GM18858 (cell line): Measurements from ENCODE around the gene MLX.
"Not testable (repeated sequence)": the region's sequence is repeated elsewhere in the genome, so short reads cannot be mapped to it uniquely, and the experiment has no call there.

Experiments
- ATAC-seq: cut with Tn5 transposase; IDR thresholded peaks from one replicate; pipeline ENCODE4 v1.9.1; 2021; ENCODE audit not compliant: unreplicated experiment

Gene MLX

DNA sequence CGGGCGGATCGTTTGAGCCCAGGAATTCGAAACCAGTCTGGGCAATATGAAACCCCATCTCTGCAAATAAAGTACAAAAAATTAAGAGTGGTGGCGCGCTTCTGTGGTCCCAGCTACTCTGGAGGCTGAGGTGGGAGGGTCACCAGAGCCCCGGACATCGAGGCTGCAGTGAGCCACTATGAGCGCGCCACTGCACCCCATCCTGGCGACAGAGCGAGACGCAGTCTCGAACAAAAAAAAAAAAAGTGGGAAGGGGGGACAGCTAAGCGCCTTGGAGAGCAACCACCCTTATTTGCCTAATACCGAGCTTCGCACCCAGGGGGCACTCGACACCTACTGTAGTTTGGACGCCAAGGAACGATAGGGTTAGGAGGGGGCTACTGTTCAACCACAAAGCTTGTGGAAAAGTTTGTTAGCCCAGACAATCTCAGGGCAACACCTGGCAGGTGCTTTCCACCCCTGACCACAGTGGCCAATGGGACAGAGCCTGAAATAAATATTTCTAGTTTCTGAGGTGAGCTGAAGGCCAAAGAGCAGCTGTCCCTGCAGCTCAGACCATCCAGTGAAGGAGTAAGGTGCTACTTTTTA, 11.5 kb downstream of the MLX start:
- no peak for ATAC-seq

GRCh38 chr17:42579794-42580551, 13.1 kb downstream of the MLX start:
- no peak for ATAC-seq

DNA sequence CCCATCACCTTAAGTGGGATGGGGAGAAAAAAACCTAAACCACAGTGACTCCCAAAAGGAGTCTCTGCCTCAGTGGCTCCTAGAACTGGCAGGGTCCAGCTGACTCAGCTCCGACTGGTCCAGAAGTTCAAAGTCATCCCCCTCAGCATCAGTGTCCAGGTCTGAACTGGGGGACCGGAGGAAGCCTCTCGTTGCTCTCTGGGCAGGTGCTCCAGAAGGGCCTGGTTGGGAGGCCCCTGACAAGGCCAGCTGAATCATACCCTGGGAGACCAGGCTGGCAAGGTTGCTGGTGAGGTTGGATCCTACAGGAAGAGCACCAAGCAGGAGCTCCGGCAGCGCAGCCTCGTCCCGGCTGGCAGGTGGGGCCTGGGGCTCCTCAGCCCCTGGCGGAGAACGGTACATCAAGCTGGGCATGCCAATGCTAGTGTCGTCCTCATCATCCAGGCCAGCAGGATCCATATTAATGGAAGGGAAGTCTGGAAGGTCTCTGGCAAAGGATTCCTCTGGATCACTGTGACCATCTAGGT, 14.9 kb downstream of the MLX start:
- ATAC-seq: no peak

DNA sequence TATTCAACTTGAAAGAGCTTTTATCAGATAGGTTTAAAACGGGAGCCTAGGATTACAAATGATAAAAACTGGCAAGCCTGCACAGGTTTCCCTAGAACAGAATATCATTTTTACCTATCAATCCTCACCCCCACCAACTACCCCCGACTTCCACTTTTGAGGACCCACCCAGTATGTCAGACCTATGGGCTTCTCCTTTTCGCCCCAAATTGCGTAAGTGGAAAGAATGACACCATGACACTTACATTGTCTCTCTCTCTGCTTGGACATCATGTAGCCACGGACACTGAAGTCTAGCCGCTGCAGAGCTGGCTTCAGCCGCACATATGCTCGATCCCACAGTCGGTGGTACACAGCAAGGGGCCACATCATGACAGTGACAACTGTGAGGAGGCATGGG, 18.0 kb downstream of the MLX start:
- no peak for ATAC-seq

DNA sequence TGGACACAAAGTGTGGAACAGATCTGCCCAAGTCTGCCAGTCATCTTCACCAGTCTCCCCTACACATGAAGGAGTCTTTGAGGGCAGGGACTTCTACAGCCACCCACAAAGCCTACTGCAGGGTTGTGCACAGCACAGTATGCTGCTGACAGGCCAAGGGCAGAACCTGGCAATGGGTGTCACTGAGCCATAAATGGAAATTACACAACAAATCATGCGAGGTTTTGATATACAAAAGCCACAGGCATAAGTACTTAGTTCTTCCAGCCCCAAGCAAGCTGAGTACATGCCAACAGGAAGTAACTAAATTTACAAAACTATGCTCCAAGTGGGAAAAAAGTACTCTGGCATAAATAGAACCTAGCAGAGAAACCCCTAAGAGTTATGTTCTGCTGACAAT, 18.5 kb downstream of the MLX start:
- no peak for ATAC-seq

GRCh38 chr17:42586514-42587230, 19.8 kb downstream of the MLX start:
- no peak for ATAC-seq

GRCh38 chr17:42590886-42591285, 24.0 kb downstream of the MLX start:
- ATAC-seq: no peak

DNA sequence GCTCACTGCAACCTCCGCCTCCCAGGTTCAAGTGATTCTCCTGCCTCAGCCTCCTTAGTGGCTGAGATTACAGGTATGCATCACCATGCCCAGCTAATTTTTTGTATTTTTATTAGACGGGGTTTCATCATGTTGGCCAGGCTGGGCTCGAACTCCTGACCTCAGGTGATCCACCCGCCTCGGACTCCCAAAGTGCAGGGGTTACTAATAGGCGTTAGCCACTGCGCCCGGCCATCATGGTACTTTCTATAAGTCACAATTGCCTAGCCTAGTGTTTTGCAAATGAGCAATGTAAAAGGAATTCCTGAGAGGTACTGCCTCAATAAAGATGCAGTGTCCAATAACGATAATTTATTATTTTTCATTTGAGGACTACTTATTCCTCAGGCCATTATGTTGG, 24.5 kb downstream of the MLX start:
- ATAC-seq: no peak

DNA sequence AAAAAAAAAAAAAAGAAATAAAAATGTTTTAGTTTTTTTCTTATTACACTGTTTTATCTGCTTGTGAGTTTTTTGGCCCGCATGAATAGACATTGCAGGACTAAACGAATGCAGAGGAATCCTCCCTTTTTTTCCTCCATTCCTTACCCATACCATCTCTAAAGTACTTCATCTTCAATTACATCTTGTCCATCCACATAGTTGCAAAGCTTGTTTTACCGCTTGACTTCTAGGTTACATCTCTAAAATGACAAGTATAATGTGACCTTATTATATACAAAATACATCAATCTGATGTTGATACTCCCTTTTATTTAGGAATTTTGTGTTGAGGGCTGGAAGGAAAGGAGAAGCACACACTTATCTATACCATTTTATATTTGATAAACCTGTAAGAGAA, 29.5 kb downstream of the MLX start:
- ATAC-seq: no peak

GRCh38 chr17:42598905-42599304, 32.0 kb downstream of the MLX start:
- no peak for ATAC-seq

- no peak for ATAC-seq
Observed at GRCh38 chr17:42603318-42603717, 36.4 kb downstream of the MLX start.

- no peak for ATAC-seq
Observed at GRCh38 chr17:42607769-42608168, 40.9 kb downstream of the MLX start.

- peak; percentile 17 for ATAC-seq
Observed at GRCh38 chr17:42608305-42609181, 41.6 kb downstream of the MLX start.

DNA sequence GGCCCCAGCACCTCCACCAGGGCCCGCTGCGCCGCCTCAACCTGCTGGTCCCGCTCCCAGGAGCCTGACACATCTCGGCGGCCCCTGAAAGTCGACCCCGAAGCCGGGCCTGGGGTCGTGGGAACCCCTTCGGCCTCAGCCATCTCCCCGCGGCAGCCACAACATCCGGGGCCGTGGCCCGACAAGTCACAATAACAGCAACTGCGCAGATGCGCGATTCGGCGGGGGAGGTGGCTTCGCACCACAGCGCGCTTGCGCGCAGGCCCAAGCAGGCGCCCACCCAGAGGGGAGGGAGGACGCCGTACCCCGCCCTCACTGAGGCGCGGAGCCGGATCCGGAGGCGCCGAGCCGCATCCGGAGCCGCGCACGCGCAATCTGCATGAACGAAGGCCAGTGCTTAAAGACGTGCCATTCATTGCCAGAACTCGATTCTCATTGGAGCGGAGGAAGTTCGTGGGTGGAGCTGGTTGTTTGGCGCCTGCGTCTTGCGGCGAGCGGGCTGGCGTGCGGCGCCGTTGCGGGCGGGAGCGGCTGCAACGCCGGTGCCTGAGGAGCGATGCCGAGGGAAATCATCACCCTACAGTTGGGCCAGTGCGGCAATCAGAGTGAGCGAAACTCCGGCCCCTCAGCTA, 42.4 kb downstream of the MLX start, which contains the start of the genes RETREG3 and TUBG1:
Gene RETREG3 (minus strand): TSS at position 193 of the 632 bp plus-strand sequence. CDS start 50 bp downstream, at position 143.
Gene TUBG1 (plus strand): TSS at position 502 of the 632 bp plus-strand sequence. CDS start 55 bp downstream, at position 557.
- ATAC-seq: peak; percentile 74

GRCh38 chr17:42609814-42610801, 43.2 kb downstream of the MLX start:
- not testable (repeated sequence) for ATAC-seq

- no peak for ATAC-seq
Observed at GRCh38 chr17:42612013-42612412, 45.1 kb downstream of the MLX start.

GRCh38 chr17:42613699-42614295, 46.9 kb downstream of the MLX start:
- no peak for ATAC-seq

DNA sequence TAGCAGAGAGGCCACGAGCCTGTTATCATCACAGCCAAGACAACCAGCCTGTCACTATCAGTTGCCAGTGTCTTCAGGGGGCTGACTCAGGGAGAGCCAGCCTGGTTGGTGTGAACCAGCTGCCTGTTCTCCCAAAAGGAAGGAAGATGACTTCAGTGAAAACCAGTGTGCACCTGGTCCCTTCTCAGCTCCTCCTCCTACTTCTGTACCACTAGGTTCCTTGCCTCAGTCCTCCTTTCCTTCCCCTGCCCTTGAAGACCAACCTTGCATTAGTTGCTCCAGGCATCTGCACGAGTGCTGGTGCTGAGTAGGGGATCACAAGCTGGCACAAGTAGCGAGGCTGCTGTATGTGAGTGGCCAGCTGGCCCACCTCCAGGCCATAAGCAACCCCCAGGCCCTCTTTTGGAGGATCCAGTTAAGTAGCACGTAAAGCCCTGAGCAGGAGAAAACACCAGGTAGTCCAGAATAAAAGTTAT, 51.1 kb downstream of the MLX start:
- no peak for ATAC-seq
